GM21423 (cell line): ENCODE data around the gene IRF6.

ENCODE experiments used
- ATAC-seq: cut with Tn5 transposase; IDR thresholded peaks from one replicate; pipeline ENCODE4 v1.9.1; 2021; ENCODE audit warnings: mild to moderate bottlenecking, moderate library complexity; ENCODE audit not compliant: unreplicated experiment

IRF6 gene

DNA sequence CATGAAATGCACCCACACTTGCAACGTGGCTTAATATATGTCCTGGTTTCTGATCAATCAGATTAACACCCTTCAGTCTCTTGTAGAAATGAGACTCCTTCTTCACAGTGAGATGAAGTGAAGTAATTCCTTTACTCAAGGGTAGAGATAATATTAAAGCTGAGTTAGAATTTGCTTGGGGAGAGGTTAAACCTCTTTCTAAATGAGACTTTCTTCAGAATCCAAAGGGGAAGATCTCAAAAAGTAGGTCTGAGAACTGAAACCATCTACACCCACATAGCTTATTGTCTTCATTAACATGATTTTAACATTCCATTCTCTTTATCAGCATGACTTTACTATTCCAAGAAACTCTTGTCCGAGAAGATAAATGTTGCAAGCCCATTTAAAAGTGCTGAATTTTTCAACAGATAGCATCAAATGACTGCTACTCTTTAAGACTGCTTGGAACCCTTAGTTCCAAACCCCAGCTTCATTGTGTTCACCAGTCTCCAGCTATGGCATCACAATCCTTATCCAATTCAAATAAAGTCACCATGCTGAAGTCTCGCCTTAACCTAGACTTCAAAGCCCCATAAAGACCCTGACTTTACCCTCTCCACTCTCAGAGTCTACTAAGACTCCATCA lies 69.3 kb downstream of the IRF6 start:
- ATAC-seq: no peak
